GM20000 (cell line): ENCODE data around the gene POMT1.

Experiments used
- DNase-seq: peaks from one replicate; pipeline ENCODE4 v3.0.0; 2012; ENCODE audit warnings: low spot score
- TF ChIP-seq, protein P1 (sequence below): IDR thresholded peaks from 2 replicates; pipeline ENCODE4 v1.5.1; 2012; ENCODE audit warnings: mild to moderate bottlenecking, control low read depth; ENCODE audit errors: extremely low read depth, missing control alignments

Gene POMT1

DNA sequence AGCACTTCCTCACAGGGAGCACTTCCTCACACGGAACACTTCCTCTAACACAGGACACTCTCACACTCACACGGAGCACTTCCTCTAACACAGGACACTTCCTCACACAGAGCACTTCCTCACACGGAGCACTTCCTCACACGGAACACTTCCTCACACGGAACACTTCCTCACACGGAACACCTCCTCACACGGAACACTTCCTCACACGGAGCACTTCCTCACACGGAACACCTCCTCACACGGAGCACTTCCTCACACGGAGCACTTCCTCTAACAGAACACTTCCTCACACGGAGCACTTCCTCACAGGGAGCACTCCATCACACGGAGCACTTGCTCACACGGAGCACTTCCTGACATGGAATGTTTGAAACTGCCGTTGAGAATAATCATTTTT, 13.4 kb downstream of the POMT1 start:
- DNase-seq: no peak
- TF ChIP-seq, protein P1, sequence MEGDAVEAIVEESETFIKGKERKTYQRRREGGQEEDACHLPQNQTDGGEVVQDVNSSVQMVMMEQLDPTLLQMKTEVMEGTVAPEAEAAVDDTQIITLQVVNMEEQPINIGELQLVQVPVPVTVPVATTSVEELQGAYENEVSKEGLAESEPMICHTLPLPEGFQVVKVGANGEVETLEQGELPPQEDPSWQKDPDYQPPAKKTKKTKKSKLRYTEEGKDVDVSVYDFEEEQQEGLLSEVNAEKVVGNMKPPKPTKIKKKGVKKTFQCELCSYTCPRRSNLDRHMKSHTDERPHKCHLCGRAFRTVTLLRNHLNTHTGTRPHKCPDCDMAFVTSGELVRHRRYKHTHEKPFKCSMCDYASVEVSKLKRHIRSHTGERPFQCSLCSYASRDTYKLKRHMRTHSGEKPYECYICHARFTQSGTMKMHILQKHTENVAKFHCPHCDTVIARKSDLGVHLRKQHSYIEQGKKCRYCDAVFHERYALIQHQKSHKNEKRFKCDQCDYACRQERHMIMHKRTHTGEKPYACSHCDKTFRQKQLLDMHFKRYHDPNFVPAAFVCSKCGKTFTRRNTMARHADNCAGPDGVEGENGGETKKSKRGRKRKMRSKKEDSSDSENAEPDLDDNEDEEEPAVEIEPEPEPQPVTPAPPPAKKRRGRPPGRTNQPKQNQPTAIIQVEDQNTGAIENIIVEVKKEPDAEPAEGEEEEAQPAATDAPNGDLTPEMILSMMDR: no peak

- TF ChIP-seq, protein P1: no peak
- no peak for DNase-seq
Observed at GRCh38 chr9:131516930-131517329, 14.2 kb downstream of the POMT1 start.

DNA sequence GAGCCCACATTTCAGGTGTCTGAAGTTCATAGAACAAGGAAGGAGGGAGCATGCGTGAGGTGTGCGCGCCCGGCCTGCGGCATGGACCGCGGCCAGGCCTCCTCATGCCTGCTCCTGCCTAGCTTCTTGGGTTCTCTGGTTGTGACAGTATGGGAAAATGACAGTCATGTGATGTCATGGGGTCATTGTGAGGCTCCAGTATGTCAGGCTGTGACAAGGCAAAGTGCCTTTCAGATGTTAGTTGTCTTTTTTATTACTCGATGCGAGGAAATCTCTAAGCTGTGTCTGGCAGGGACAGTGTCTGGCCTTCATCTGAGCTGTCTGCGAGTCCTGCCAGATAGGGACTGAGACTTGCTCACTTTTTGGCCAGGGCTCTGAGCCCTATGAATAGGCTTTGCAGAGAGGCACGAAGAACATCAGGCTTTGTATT, 15.1 kb downstream of the POMT1 start:
- no peak for DNase-seq
- TF ChIP-seq, protein P1: no peak

DNA sequence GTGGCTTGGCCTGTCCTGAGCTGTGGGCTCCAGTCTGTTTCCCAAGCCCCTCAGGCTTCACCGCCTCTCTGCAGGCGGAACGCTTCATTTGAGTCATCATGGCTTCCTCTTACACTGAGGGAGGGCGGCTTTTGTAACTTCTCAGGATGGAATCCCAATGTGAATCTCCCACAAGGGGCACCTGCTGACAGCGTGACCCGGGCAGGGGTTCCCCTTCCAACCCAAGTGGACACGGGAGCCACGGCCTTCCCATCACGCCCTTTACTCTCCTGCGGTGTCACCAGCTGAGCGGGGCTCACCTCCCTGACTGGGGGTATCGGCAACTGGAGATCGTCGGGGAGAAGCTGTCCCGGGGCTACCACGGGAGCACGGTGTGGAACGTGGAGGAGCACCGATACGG, 15.8 kb downstream of the POMT1 start:
- TF ChIP-seq, protein P1: no peak
- DNase-seq: no peak

DNA sequence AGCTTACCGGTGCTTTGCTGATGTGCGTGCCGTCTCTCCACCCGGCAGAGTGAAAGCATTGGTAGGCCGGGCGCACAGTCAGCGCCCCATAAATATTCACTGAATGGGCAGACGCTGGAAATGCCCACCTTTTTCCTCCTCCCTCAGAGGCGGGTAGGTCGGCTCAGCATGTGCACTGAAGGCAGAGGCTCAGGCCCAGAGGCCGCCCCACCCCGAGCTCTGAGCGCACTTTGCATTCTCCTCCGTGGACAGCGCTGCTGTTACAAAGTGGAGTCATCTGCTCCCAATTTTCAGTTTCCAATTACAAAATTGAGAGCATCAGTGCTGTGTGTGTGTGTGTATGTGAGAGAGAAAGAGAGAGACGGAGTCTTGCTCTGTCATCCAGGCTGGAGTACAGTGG, 17.8 kb downstream of the POMT1 start:
- TF ChIP-seq, protein P1: no peak
- DNase-seq: no peak

GRCh38 chr9:131521203-131521602, 18.5 kb downstream of the POMT1 start:
- TF ChIP-seq, protein P1: no peak
- DNase-seq: no peak

GRCh38 chr9:131521822-131522221, 19.1 kb downstream of the POMT1 start:
- peak; percentile 8 for DNase-seq
- TF ChIP-seq, protein P1: no peak
